Tibial artery (tissue), 4 donors: Measurements from ENCODE around the gene PXDN.

ENCODE experiments used
- DNase-seq, 2 donors: peaks; one replicate each; pipeline ENCODE4 v3.0.0-alpha.2; 2019
- H3K27ac ChIP-seq, 2 donors: fragments of 200-600 bp; sonication (generic) in 1 of 2; 1 replicate in 1 of 2; 2 replicates in 1 of 2; pipeline ENCODE4 v1.5.1; 2018 to 2019; ENCODE audit warnings: mild to moderate bottlenecking in 1 of 2
- H3K27me3 ChIP-seq, 2 donors: fragments of 200-600 bp; sonication (generic) in 1 of 2; one replicate each; pipeline versions ENCODE4 v1.5.1 to v1.6.0; 2016 to 2019
- H3K36me3 ChIP-seq, 3 donors: fragments of 200-600 bp; sonication (generic) in 2 of 3; one replicate each; pipeline ENCODE4 v1.5.1; 2016 to 2019; ENCODE audit warnings: mild to moderate bottlenecking in 2 of 3
- H3K4me1 ChIP-seq, 4 donors: fragments of 200-600 bp; sonication (generic) in 2 of 4; 1 replicate in 3 of 4; 2 replicates in 1 of 4; pipeline ENCODE4 v1.5.1; 2016 to 2019
- H3K4me3 ChIP-seq, 2 donors: fragments of 200-600 bp; sonication (generic) in 1 of 2; 1 replicate in 1 of 2; 2 replicates in 1 of 2; pipeline ENCODE4 v1.5.1; 2018 to 2019; ENCODE audit warnings: mild to moderate bottlenecking in 2 of 2
- H3K9me3 ChIP-seq, 3 donors: fragments of 200-600 bp; sonication (generic) in 1 of 3; one replicate each; pipeline ENCODE4 v1.5.1; 2016 to 2019
- CTCF ChIP-seq, 2 experiments: fragments of 200-600 bp in 1 of 2; fragments of 450-650 bp in 1 of 2; IDR thresholded peaks; one replicate each; pipeline ENCODE4 v1.5.1; 2017 to 2019; ENCODE audit warnings: antibody characterized with exemption in 2 of 2, mild to moderate bottlenecking in 1 of 2, moderate library complexity in 1 of 2
- intact Hi-C: fragments of 100-400 bp; cut with DNase I; formaldehyde crosslinking; loops from one replicate; pipeline ENCODE4 v1.15.0; 2023; ENCODE audit warnings: low total_unique reads

PXDN gene

GRCh38 chr2:1631292-1632001 is 112.9 kb downstream of the PXDN start:
- H3K36me3 ChIP-seq = peaks cover 50 to 70% (median 55%) of the 10 kb centered on the region in 3 donors
- H3K4me3 ChIP-seq = no peak overlapping the region
- peaks cover 0 to 27% (median 18%) of the 10 kb centered on the region in 4 donors for H3K4me1 ChIP-seq
- no peak overlapping the region for H3K27ac ChIP-seq
- TF ChIP-seq CTCF (IDR thresholded peaks at IDR 0.05) = no peak
- intact Hi-C loops = no loop called here
- no peak for DNase-seq
- H3K9me3 ChIP-seq = peaks cover 0 to 8% (median 0%) of the 10 kb centered on the region in 3 donors
- H3K27me3 ChIP-seq = no peaks in the 10 kb centered on the region

GRCh38 chr2:1628893-1629292 is 115.4 kb downstream of the PXDN start:
- DNase-seq = peak; percentile 84 to 90
- peak overlapping the region; percentile 40 to 49 for H3K27ac ChIP-seq
- intact Hi-C loops = no loop called here
- peaks cover 0 to 28% (median 23%) of the 10 kb centered on the region in 4 donors for H3K4me1 ChIP-seq
- TF ChIP-seq CTCF (IDR thresholded peaks at IDR 0.05) = no peak
- no peaks in the 10 kb centered on the region for H3K27me3 ChIP-seq
- peaks cover 25 to 45% (median 29%) of the 10 kb centered on the region in 3 donors for H3K36me3 ChIP-seq
- no peak overlapping the region for H3K4me3 ChIP-seq
- peaks cover 0 to 8% (median 0%) of the 10 kb centered on the region in 3 donors for H3K9me3 ChIP-seq

GRCh38 chr2:1627628-1628381 is 116.5 kb downstream of the PXDN start:
- H3K36me3 ChIP-seq = peaks cover 14 to 36% (median 19%) of the 10 kb centered on the region in 3 donors
- H3K9me3 ChIP-seq = peaks cover 0 to 8% (median 0%) of the 10 kb centered on the region in 3 donors
- no peak for TF ChIP-seq CTCF (IDR thresholded peaks at IDR 0.05)
- no peaks in the 10 kb centered on the region for H3K27me3 ChIP-seq
- DNase-seq = no peak
- no peak overlapping the region for H3K27ac ChIP-seq
- H3K4me1 ChIP-seq = peaks cover 0 to 28% (median 23%) of the 10 kb centered on the region in 4 donors
- intact Hi-C loops = no loop called here
- no peak overlapping the region for H3K4me3 ChIP-seq

- no peak for DNase-seq
- intact Hi-C loops = no loop called here
Observed at GRCh38 chr2:1626271-1626681, 118.0 kb downstream of the PXDN start.

More at GRCh38 chr2:1626271-1626681, 118.0 kb downstream of the PXDN start:
- Histone ChIP-seq H3K4me1 (peaks cover 0 to 28% (median 20%) of the 10 kb centered on the region in 4 donors), H3K27me3 (no peaks in the 10 kb centered on the region), H3K9me3 (peaks cover 0 to 8% (median 0%) of the 10 kb centered on the region in 3 donors), H3K27ac (no peak overlapping the region), H3K4me3 (no peak overlapping the region), H3K36me3 (peaks cover 2 to 20% (median 15%) of the 10 kb centered on the region in 3 donors)
- TF ChIP-seq CTCF (IDR thresholded peaks at IDR 0.05) = no peak
